Nucleus accumbens (tissue), 56 donors: ENCODE results near the gene MX2.
A peak's percentile ranks its signal among the peaks of the same experiment; 100 is the strongest.
"Not testable (repeated sequence)": the region's sequence is repeated elsewhere in the genome, so short reads cannot be mapped to it uniquely, and the experiment has no call there.

Source experiments
- DNase-seq, 56 donors: peaks; one replicate each; lab custom pipeline; 2025; lab: John Stamatoyannopoulos, UW

Gene MX2

DNA sequence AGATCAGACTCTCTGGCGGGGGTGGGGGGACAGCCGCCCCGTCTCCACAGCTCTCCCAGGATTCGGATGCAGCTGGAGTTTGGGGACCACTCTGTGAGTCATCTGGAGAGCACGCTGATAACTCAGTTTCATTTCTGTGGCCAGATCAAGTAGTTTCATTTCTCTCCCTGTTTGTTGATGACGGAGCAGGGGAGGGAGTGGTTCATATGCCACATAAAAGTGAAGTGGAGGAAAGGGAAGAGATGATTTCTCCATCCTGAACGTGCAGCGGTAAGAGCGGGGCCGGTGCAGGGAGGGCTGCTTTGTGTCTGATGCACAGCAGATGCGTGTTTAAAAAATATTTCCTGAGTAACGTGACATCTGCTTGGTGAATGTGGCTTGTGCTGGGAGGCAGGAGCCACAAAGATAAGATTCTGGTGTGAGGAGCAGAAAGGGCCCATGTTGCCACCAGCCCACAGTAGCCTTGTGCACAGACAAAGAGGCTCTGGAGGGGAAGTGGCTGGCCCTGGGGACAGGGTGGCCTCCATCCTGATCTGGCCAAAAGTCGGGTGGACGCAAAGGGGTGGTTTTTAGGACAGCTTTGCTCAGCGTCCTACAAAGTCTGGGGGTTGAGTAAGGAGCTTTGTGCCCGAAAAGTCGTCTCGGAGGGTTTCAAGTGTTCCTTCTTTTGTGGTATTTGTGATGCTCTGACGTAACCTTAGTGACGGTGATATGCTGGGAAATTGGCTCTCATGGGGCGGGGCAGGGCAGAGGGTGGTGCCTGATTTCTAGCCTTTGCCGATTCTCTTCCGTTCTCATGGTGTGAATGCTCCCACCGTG, at the start of gene MX2:
Gene MX2 (plus strand): TSS at position 242 of the 819 bp plus-strand sequence. CDS start 14,880 bp downstream, outside the sequence.
- DNase-seq = peak in 1 of 56 donors; percentile 19

- not testable (repeated sequence) for DNase-seq
These were observed 48.3 kb upstream of the MX2 start for GRCh38 chr21:41313285-41314164.

GRCh38 chr21:41315726-41316125, 46.1 kb upstream of the MX2 start:
- DNase-seq = no peak

- peak in 1 of 56 donors; percentile 21 for DNase-seq
These were observed 45.4 kb upstream of the MX2 start, which contains the start of gene FAM3B for GRCh38 chr21:41316200-41317062. FAM3B (plus strand) TSS chr21:41316801; CDS start chr21:41316880, 79 bp downstream.

- DNase-seq = no peak
These were observed 44.8 kb upstream of the MX2 start for GRCh38 chr21:41317063-41317392.

DNA sequence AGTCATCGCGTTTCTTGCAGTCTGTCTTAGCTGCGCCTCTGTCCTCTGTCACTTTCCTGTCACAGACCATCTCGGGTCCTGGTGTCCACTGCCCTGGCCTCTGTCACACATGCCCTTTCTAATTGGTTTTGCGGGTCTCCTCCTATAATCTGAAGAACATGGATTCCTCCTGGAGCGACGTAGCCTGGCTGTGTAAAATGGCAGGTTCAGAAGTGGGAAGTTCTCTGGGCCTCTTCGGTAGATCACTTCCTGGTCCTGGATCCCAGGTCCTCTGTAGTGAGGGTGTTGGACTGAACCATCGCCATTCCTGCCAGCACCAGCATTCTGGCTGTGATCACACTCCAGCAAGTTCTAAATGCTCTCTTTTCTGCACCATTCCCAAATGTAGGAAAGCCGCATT, 44.4 kb upstream of the MX2 start:
- DNase-seq = no peak

DNA sequence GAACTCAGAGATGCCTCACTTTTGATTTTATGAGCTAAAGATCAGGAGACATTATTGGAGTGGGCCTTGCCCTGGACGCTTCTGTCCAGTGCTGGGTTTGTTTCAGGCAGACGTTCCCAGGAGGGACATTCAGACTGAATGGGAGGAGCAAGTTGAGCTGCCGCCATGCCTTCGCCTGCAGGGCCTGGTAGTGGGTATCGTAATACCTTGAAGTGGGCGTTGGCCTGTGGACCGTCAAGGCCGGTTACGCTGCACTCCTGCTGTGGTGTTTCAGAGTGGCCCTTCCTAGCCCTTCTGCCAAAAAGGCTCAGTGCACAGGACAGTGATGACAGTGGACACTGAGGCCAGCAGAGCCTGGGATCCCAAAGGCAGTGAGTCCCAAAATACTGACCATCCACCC, 43.6 kb upstream of the MX2 start:
- no peak for DNase-seq

DNA sequence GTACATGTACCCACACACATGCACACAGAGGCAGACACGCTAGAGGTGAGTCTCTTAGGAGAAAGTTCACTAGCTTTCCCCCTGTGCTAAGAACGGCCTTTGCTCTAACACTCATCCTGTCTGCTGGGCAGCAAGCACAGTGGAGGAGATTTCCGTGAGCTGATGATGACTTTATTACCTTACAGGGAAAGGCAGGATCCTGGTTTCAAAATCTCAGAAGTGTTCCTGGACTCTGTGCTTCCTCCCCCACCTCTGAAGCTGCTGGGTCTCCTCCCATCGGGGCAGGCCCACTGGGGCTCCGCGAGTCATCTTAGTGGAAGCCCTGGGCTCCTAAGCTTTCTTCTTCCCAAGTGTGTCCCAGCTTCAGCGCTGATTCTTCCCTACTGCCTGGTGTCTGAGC, 42.6 kb upstream of the MX2 start:
- DNase-seq = no peak

GRCh38 chr21:41321211-41321907, 40.5 kb upstream of the MX2 start:
- no peak for DNase-seq

GRCh38 chr21:41321908-41322495, 39.8 kb upstream of the MX2 start:
- DNase-seq = no peak

GRCh38 chr21:41322496-41323382, 39.1 kb upstream of the MX2 start:
- no peak for DNase-seq

DNA sequence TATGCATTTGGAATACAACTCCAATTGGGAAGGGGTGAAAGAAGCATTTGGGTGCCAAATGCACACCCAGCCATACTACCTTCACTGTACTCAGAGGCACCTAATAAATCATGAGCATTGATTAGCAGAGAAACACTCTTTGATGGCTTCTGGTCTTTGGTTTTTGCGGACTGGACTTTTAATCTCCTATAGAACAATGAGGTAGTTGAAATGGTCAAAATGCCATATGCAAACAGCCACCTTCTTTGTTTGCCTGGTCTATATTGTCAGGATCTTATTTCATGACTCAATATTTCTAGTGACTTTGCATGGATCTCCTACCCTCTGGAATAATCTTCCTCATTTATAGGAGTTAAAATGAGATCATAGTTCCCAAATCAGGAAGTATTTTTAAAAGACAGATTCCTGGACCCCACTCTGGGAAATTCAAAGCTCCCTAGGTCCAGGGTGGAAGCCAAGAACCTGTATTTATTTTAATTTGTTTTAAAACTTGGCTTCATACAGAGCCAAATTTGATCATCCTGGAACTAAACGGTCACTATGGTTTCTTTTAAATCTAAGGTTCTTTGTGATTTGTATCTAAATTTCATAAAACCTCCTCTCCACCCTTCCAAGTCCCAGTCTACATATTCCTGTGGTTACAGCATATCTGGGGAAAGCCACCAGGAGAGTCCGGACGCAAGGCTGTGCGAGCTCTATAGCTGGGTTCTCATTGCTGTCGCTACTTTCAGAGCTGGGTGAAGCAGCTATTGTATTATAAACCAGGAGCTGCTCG, 36.5 kb upstream of the MX2 start:
- no peak for DNase-seq

GRCh38 chr21:41326414-41327080, 35.3 kb upstream of the MX2 start:
- no peak for DNase-seq

DNA sequence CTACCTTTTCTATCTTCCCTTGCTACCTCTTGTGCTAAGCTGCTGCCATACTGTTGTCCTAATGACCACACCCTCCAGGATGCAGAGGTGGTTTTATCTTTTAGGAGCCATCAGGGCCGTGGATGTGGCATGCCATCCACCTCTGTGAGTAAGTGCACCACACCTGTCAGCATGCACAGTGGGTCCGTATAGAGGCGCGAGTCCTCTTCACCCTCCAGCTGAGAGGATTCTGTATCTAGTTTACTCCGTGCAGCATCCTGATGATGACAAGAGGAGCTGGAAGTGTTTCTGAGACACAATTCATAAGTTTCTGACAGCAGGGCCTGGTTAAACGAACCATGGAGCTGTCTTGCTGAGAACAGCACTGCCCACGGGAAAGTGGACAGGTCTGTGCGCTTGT, 34.1 kb upstream of the MX2 start:
- DNase-seq = no peak

DNA sequence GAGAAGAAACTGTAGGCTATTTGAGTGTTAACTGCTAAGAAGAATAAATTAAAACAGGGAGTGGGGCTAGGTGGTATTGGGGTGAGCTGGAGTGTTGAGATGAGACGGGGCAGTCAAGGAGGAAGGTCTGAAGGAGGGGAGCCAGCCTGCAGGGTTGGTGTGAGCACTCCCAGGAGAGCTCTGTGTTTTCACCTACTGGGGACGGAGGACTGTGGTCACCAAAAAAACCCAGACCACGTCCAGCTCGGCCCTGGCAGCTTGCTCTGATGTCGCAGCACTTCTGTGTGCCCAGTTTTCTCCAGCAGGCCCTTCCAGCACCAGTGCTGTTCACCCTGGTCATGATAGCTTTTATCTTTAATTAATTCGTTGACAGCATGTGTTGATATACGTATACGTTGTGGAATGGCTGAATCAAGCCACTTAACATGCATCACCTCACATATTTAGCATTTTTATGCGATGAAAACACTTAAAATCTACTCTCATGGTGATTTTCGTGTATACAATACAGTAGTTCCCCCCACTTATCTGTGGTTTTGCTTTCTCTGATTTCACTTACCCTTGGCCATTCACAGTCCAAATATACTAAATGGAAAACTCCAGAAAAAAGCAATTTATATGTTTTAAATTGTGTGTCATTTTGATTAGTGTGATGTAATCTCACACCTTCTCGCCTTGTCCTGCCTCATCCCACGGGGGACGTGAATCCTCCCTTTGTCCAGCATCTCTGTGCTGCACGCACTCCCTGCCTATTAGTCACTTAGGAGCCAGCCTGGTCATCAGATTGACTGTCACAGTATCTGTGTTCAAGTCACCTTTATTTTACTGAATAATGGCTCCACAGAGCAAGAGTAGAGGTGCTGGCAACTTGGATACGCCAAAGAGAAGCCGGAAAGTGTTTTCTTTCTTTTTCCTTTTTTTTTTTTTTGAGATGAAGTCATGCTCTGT, 32.9 kb upstream of the MX2 start:
- DNase-seq = no peak

- no peak for DNase-seq
These were observed 28.1 kb upstream of the MX2 start for GRCh38 chr21:41333752-41334151.
